Stimulated activated CD4-positive, alpha-beta T cell treated with anti-CD3 and anti-CD28 coated beads, Interleukin-4, amount 100 ng/mL, for 1 hour (primary cell): Measurements from ENCODE around the gene FUT8.

Experiments
- DNase-seq: peaks from one replicate; pipeline ENCODE4 v3.0.0-alpha.2; 2020

The FUT8 gene

DNA sequence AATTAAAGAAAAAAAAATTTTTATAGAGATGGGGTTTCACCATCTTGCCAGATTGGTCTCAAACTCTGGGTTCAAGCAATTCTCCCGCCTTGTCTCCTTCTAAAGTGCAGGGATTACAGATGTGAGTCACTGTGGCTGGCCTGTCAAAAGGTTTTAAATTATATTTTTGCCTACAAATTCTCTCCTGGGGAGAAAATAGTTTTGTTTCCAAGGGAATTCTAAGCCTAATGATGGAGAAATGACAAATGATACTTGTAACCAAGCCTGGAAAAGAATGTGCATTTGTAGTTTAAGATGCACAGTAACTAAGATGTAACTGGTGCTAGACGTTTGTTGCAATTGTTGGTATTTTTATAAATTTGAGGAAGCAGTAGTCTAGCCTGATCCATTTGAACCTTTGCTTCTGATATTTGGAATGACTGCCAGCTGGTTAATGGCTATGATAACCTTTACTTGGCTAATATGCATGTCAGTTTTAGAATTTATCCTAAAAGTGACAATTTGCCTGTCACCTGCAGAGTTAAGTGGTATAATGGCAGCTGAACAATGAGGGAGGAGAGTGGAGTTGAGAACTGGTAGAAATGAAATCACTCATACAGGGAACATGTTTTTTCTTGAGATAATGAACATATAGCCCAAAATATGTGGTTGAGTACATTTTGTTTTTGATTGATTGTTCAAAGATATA lies 148.0 kb downstream of the FUT8 start:
- no peak for DNase-seq

DNA sequence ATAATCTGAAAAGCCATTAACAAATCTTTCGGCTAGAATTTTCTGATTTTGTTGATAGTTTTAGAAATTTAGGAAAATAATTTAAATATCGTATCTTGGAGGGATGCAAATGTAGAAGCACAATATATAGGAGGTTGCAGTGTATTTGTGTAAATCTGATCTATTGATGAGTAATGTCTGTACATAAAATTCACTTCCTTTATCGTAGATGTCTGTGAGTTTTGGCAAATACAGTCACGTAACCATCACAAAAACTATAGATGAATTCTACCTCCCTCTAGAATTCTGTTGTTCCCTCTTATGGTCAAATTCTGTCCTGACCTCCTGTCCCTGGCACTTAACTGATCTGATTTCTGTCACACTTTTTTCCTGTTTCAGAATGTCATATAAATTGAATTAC lies 151.8 kb downstream of the FUT8 start:
- DNase-seq: no peak

GRCh38 chr14:65565948-65566347 lies 153.4 kb downstream of the FUT8 start:
- no peak for DNase-seq

GRCh38 chr14:65566820-65567522 lies 154.4 kb downstream of the FUT8 start:
- no peak for DNase-seq

- no peak for DNase-seq
Measured at GRCh38 chr14:65574611-65575010, 162.1 kb downstream of the FUT8 start.

DNA sequence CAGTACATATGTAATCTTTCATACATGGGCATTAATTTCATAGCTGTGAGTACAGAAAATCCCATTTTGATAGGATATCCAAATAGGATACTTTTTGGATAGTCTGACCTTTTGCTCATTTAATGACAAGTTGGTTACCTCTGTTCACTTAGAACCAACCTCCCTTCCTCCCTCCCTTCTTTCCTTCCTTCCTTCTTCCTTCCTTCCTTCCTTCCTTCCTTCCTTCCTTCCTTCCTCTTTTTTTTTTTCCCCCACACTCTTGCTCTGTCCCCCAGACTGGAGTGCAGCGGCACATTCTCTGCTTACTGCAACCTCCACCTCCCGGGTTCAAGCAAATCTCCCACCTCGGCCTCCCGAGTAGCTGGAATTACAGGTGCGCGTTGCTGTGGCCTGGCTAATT lies 162.9 kb downstream of the FUT8 start:
- no peak for DNase-seq

DNA sequence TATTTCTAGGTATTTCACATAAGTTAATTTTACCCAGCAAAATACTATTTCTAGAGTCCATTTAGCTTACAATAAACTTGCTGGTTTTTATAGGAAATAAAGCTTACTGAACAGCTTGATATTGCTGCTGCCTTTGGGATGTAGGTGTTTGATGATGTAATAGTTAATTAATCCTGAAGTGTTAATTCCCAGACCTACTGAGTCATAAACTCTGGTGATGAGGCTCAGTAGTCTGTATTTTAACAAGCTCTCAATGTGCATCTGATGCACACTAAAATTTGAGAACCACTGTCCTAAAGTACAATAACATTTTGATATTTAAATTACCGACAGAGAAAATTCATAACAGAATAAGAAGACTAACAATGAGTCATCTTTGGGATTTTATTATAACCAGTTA lies 168.4 kb downstream of the FUT8 start:
- DNase-seq: no peak

DNA sequence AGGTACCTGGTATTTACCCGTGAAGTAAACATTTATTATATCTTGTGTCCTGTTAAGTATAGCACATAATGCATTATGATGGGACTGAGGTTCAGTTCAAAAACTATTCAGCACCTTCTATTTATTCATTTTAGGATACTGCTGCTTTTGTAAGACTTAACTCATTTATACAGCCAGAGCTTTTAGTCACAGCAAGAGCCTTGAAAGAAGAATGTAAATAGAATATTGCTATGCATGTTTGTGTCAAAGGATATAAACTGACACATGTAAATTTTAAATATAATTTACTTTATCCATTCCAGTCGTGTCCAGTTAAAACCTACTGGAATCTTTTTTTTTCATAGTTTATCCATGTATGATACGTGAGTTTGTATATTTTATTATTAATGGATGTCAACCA lies 168.8 kb downstream of the FUT8 start:
- DNase-seq: no peak

DNA sequence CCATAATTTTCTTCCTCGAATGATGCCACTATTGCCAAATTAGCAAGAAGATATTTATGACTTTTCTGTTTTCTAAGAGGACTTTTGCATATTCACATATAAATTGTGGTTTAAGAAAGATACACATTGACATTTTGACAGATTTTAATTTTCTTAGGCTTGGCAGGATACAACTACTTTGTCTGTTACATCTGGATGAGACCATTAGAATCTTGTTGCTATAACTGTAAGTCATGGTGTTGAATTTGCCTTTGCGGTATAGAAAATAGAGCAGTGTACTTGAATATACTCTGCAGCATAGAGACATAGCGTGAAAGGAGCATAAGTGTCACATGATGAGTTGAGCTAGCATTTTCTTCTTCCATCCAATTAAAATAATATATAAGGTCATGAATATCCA lies 169.3 kb downstream of the FUT8 start:
- no peak for DNase-seq

DNA sequence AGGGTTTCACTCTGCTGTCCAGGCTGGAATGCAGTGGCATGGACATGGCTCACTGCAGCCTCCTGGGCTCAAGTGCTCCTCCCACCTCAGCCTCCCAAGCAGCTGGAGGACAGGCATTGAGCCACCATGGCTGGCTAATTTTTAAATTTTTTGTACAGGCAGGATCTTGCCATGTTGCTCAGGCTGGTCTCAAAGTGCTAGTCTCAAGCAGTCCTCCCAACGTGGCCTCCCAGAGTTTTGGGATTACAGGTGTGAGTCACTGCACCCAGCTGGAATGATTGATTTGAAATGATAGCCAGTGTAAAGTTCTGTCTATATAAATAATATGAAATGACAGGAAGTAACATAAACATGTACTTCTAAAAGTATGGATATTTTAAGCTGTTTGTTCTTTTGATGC lies 172.7 kb downstream of the FUT8 start:
- no peak for DNase-seq

- no peak for DNase-seq
Measured at GRCh38 chr14:65588426-65589140, 176.1 kb downstream of the FUT8 start.

DNA sequence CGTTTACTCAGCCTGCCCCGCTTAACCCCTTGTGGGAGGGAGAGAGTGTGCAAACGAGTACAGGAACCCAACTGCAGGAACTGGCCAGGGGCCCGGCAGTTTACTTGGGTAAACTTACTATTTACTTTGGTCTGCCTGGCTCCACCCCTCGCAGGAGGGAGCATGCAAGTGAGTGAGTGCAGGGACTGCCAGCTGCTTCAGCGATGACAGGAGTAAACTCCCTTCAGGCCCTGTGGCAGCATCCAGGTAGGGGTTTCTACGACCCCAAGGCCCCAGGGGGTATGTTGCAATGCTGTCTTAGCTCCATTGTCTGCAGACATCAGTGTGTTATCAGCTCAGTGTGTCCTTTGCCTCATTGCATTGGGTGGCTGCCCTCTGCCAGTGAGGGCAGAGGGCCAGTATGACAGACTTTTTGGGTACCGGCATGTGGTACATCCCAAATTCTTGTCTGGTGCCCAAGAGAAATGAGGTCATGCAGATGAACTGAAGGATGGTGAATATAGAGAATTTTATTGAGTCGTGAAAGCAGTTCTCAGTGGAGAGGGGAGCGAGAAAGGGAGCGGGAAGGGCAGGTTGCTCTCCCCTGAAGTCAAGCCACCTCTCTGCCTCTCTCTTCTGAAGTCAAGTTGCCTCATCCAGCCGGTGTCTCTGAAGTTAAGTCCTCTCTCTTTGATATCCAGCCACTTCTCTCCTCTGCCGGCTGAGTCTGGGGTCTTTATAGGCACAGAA lies 181.8 kb downstream of the FUT8 start:
- DNase-seq: no peak

DNA sequence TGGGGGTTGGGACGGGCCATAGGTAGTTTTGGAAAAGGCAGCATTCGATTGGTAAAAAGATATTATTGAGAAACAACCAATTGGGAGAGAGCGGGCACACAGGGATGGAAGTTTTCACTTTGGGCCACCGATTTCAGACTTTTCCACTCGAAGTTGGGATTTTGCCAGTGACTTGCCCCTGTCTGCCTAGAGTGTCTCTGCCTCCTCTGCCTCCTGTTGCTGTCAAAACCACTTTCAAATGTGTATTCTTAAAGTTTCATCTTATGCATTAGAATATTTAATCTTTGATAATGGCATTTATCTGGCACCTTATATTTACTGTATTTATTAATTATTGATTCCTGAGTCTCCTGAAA lies 182.3 kb downstream of the FUT8 start:
- no peak for DNase-seq

GRCh38 chr14:65599375-65599774 lies 186.8 kb downstream of the FUT8 start:
- no peak for DNase-seq

DNA sequence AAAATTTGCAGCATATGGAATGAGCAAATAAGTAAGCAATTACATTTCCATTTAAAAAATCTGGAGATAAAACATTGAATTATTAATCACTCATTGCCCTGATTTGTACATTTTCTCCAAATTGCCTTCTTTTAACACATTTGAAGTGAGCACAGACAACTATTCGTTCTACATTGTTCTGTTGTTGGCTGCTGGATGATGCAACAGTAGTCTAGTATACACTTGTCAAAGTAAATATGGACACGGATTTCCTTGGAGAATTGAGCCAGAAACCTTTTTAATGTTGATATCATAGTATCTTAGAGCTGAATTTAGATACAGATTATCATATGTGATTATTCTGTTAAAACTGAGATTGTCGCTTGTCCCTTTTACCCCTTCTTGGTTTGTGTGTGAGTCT lies 188.2 kb downstream of the FUT8 start:
- no peak for DNase-seq

GRCh38 chr14:65604535-65604934 lies 192.0 kb downstream of the FUT8 start:
- no peak for DNase-seq

- no peak for DNase-seq
Measured at GRCh38 chr14:65604936-65605335, 192.4 kb downstream of the FUT8 start.

- no peak for DNase-seq
Measured at GRCh38 chr14:65606460-65606859, 193.9 kb downstream of the FUT8 start.

DNA sequence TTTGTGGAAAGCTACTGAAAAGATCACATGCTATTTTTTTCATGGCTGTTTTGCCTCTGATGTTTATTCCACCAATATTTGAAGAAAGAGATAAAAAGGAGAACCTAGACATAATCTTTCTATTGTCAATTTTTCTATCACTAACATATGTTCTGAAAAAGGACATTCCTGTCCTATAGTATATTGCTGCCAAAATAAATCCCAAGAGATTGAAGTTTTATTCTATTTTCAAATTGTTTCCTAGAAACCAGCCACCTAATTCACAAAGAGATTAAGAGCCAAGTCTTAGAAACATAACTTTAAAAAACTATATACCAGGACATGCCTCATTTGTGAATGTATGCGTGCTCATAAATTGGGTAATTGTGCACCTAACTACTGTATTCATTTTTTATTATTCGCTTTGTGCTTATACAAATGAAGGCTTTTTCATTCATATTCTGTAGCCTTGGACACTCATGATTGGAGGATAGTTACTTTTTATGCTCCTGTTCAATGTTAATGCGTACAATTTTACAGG lies 200.7 kb downstream of the FUT8 start:
- DNase-seq: no peak

DNA sequence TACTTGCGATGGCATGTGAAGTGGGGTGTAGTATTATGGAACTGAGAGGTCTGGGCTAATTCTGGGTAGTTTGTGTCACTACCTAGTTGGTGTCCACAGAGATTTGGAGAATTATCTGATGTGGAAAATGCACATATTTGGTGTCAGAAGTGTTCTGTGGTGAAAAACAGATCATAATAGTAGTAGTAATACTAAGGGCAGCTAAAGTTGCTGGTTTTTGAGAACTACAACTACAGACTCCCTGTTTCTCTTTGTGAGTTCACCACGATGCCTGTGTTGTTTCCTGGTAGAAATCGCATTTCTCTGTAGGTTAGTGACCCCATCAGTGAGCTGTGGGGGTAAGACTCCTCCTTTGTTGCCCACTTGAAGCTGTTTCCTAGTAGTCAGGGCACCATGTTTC lies 206.5 kb downstream of the FUT8 start:
- no peak for DNase-seq

- DNase-seq: no peak
Measured at GRCh38 chr14:65620195-65620594, 207.7 kb downstream of the FUT8 start.

DNA sequence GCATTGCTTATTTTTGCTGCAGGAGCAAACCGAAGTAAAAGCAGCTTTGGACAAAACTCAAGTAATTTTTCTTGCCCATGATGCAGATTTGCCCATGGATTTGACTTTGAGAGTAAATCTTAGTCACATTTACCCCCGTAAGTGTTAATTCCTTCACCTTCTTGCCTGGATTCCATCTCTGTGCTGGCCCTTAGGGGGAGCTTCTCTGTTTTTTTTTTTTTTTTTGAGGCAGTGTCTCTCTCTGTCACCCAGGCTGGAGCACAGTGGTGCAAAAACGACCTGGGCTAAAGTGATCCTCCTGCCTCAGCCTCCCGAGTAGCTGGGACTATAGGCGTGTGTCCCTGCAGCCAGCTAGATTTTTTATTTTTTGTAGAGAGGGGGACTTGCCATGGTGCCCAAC lies 210.2 kb downstream of the FUT8 start:
- no peak for DNase-seq

GRCh38 chr14:65623759-65624158 lies 211.2 kb downstream of the FUT8 start:
- DNase-seq: no peak
